ENCODE measurements around the gene YPEL2. TPM values are rescaled to one million over a fixed set of nuclear protein-coding genes. Genes with fewer than 3 reads are reported as not detected.
A peak's percentile ranks its signal among the peaks of the same experiment; 100 is the strongest.

YPEL2 gene
- total RNA-seq, 2 experiments from 2014 or later, result 9.0 to 10.0 TPM

DNA sequence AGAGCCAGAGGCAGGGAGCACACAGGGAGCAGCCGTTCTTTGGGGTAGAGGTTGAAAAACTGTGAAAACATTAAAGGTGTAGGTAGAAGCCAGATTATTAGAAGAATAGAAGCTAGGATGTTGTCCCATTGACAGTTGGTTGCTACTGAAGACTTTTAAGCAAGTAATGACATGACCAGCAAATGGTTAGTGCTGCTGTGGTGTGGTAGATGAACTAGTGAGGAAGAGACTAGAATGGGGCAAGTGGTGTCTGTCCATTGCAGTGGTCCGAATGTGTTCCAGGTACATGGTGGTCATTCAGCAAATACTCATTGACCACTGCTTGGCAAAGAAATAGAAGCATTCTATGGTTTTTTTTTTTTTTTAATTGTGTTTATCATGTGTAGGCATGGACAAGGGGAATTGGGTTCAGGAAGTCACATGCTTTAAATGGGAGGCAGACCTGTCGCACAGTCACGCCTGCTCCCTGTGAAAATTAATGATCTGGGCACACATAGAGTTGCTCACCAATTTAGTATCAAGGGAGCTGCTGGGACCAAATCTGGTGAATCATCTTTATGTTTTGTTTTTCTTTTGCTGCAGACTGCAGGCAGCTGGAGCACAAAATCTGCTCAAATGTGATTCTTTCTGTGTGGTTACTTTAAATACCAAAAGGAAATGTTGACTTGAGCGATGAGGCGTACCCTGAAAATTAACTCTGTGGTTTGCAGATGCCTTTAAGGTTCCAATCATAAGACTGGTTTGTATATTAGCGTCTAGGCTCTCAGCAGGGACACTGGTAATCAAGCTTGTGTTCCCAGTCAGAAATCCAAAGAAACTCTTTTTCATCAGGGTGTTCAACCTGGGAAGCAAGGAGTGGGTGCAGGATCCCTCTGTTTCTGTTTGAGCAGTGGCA lies 30.7 kb downstream of the YPEL2 start:
- peaks cover 26% of the 10 kb centered on the region for H3K36me3 Mint-ChIP-seq (ENCODE audit: low read depth)
- CTCF ChIA-PET, result interaction anchor here (0.5 to 3.9 kb wide), 16 partner anchors 11 to 944 kb away, joined by 3 to 31 read pairs (median 4); no protein-coding TSS in a partner anchor
- H3K27me3 Mint-ChIP-seq (ENCODE audit: low read depth), result no peaks in the 10 kb centered on the region
- POLR2A ChIA-PET, result interaction anchor here (0.6 to 1.6 kb wide), 4 partner anchors 29 to 107 kb away, joined by 3 to 9 read pairs (median 7); no protein-coding TSS in a partner anchor
- H3K4me1 Mint-ChIP-seq (ENCODE audit: low read depth), result peaks cover 88% of the 10 kb centered on the region
- peak; percentile 67 for DNase-seq
- H3K9me3 Mint-ChIP-seq (ENCODE audit: insufficient read depth), result peaks cover 1% of the 10 kb centered on the region
- H3K4me3 Mint-ChIP-seq, result peak overlapping the region; percentile 69
- peak overlapping the region; percentile 89 for H3K27ac Mint-ChIP-seq
- peak; percentile 48 for ATAC-seq

DNA sequence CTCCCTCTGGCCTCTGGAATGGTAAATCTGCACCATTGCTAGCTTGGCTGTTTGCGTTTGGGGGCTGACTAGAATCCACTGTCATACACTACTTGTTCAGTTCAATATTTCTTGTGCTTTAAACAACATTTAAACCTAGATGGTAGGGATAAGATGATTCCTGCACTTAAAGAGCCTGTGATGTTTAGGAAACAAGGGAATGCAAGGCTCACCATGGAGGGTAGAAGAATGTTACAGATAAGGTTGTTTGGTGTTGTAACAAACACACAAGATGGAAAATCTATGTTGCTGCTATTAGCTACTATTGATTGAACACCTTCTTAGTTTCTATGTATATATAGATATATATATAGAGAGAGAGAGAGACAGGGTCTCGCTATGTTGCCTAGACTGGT lies 31.4 kb downstream of the YPEL2 start:
- H3K27ac Mint-ChIP-seq, result peak overlapping the region; percentile 89
- H3K27me3 Mint-ChIP-seq (ENCODE audit: low read depth), result no peaks in the 10 kb centered on the region
- CTCF ChIA-PET, result interaction anchor here (0.5 to 3.9 kb wide), 14 partner anchors 11 to 945 kb away, joined by 3 to 31 read pairs (median 5); no protein-coding TSS in a partner anchor
- H3K36me3 Mint-ChIP-seq (ENCODE audit: low read depth), result peaks cover 25% of the 10 kb centered on the region
- POLR2A ChIA-PET, result interaction anchor here (0.6 to 1.6 kb wide), 4 partner anchors 30 to 106 kb away, joined by 3 to 9 read pairs (median 7); no protein-coding TSS in a partner anchor
- no peaks in the 10 kb centered on the region for H3K9me3 Mint-ChIP-seq (ENCODE audit: insufficient read depth)
- H3K4me1 Mint-ChIP-seq (ENCODE audit: low read depth), result peaks cover 91% of the 10 kb centered on the region
- ATAC-seq, result no peak
- H3K4me3 Mint-ChIP-seq, result peak overlapping the region; percentile 69
- DNase-seq, result no peak

DNA sequence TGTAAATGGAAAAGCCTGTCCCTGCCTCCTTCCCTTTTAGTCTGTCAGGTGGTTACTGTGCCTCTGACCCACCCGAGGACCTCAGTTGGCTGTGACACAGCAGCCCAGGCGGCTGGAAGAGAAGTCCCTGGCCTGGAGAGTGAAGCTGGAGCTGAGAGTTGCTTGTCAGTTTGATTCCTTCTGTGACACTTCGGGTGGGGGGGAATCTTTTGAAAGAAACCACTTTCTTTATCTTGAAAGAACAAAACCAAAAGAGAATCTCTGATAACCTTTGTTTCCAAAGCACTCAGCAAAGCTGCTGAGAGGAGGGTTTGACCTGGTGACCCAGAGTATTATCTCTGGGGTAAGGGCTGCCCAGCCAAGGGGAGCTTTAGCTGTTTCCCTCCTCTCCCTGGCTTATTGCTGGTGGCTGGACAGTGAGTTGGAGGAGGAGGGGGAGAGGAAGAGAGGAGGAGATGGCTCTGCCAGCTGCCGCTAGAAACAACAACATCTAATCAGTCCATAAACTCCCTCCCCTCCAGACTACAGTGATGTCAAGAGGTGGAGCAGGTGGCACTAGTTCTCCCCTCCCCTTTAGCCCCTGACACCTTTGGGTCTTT lies 34.0 kb downstream of the YPEL2 start:
- DNase-seq, result peak; percentile 34
- Mint-ChIP-seq H3K4me3 (peak overlapping the region; percentile 29), H3K36me3 (ENCODE audit: low read depth) (peaks cover 15% of the 10 kb centered on the region), H3K27ac (peak overlapping the region; percentile 75), H3K27me3 (ENCODE audit: low read depth) (no peaks in the 10 kb centered on the region), H3K9me3 (ENCODE audit: insufficient read depth) (no peaks in the 10 kb centered on the region), H3K4me1 (ENCODE audit: low read depth) (peaks cover 72% of the 10 kb centered on the region)
- POLR2A ChIA-PET, result interaction anchor here (0.8 to 1.4 kb wide), 3 partner anchors 10 to 61 kb away, joined by 3 read pairs; no protein-coding TSS in a partner anchor
- CTCF ChIA-PET, result interaction anchor here (1.3 to 3.1 kb wide), 7 partner anchors 10 to 76 kb away, joined by 3 to 24 read pairs (median 10); no protein-coding TSS in a partner anchor
- peak; percentile 43 for ATAC-seq

DNA sequence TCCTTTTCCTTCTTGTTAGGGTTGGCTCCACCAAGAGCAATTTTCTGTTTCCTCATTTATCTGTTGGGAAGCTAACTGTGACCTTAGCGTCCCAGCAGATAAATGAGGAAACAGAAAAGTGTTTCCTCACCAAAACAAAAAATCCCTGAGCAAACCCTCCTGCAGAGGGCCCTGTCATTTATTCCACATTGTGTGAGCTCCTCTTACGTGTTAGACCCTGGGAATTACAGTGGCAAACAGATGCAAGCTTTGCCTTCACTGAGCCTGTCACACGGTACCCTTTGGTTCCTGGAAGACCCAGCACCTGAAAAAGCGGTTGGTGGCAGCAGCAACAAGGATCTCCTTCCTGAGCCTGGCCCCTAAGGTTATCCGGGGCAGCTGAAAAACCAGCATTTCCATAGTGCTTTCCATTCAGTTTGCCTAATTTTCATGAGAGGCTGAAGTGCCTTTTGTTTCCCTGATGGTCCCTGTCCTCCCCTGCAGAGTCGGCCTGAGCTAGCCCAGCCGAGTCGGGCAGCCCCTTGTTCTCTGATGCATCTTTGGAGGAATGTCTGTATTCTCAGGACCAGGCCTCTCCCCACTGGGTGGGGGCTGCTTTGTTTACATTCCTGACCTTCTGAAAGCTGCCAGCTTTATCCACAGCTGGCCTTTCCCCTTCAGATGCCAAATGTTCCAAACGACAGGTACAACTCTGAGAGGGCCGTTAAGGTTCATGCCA lies 34.7 kb downstream of the YPEL2 start:
- Mint-ChIP-seq H3K27me3 (ENCODE audit: low read depth) (no peaks in the 10 kb centered on the region), H3K27ac (peak overlapping the region; percentile 75), H3K9me3 (ENCODE audit: insufficient read depth) (no peaks in the 10 kb centered on the region), H3K4me1 (ENCODE audit: low read depth) (peaks cover 68% of the 10 kb centered on the region), H3K4me3 (no peak overlapping the region), H3K36me3 (ENCODE audit: low read depth) (peaks cover 15% of the 10 kb centered on the region)
- ATAC-seq, result no peak
- ChIA-PET CTCF (interaction anchor here (0.7 to 3.1 kb wide), 8 partner anchors 9 to 76 kb away, joined by 3 to 24 read pairs (median 9); no protein-coding TSS in a partner anchor), POLR2A (interaction anchor here (0.8 to 1.4 kb wide), 2 partner anchors 33 to 60 kb away, joined by 3 read pairs; no protein-coding TSS in a partner anchor)
- DNase-seq, result no peak

DNA sequence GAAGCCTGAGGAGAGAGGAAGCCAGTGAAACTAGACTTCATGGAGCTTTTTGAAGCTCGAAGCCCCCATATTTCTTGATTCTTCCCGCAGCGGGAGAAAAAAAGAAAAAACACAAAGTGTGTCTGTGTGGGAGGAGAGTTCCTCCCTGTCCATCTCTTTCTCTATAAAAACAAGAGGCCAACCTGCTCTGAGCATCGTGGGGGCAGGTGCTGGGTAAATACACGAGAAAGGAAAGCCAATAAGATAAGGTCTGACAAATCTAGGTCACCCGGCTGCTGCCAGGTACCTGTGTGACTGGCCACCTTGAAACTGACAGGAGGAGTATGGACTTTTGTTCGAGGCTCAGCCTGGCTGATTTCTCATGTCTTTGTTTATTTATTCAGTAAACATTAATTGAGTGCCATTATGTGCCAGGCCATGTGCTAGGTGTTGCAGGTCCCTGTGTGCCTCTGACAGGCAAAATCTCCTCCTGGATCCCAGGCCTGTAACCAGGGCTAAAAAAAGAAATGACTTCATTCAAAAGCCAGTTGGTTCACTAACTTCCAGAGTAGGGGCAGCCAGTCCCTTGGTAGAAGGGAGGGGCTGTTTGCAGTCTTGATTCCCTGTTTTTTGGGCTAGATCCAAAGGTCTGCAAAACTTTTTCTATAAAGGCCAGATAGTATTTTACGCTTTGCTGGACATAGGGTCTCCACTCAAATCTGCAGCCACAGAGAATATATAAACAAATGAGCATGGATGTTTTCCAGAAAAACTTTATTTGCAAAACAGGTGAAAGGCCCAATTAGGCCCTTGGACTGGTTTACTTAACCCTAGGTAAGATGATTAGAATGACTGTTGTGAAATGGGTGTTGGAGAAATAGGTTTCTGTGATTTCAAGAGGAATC lies 35.6 kb downstream of the YPEL2 start:
- H3K9me3 Mint-ChIP-seq (ENCODE audit: insufficient read depth), result no peaks in the 10 kb centered on the region
- peaks cover 68% of the 10 kb centered on the region for H3K4me1 Mint-ChIP-seq (ENCODE audit: low read depth)
- ChIA-PET POLR2A (no interaction called here), CTCF (interaction anchor here (1.4 to 3.1 kb wide), 5 partner anchors 8 to 75 kb away, joined by 3 to 24 read pairs (median 11); no protein-coding TSS in a partner anchor)
- H3K4me3 Mint-ChIP-seq, result no peak overlapping the region
- no peak for DNase-seq
- H3K36me3 Mint-ChIP-seq (ENCODE audit: low read depth), result peaks cover 15% of the 10 kb centered on the region
- no peaks in the 10 kb centered on the region for H3K27me3 Mint-ChIP-seq (ENCODE audit: low read depth)
- no peak for ATAC-seq
- no peak overlapping the region for H3K27ac Mint-ChIP-seq

DNA sequence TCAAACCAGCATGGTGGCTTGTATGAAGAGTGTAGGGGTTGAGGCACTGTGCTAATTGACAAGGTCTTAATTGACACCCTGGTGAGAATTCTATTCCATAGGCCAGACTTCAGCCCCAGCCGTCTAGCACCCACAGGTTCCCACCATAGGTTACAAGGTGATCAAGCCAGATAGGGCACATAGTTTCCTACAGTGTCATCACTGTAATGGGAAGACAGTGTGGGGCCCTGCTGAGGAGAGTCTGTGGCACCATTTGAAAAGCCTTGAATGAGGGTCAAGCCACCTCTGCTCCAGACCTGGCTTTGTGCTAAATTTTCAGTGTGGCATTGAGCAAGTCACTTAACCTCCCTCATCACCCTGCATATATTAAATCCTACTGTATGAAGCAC lies 36.2 kb downstream of the YPEL2 start:
- H3K36me3 Mint-ChIP-seq (ENCODE audit: low read depth), result peaks cover 15% of the 10 kb centered on the region
- peaks cover 68% of the 10 kb centered on the region for H3K4me1 Mint-ChIP-seq (ENCODE audit: low read depth)
- no peaks in the 10 kb centered on the region for H3K9me3 Mint-ChIP-seq (ENCODE audit: insufficient read depth)
- ATAC-seq (no peak), DNase-seq (no peak)
- H3K27ac Mint-ChIP-seq, result no peak overlapping the region
- no peaks in the 10 kb centered on the region for H3K27me3 Mint-ChIP-seq (ENCODE audit: low read depth)
- ChIA-PET CTCF (no interaction called here), POLR2A (no interaction called here)
- H3K4me3 Mint-ChIP-seq, result no peak overlapping the region

DNA sequence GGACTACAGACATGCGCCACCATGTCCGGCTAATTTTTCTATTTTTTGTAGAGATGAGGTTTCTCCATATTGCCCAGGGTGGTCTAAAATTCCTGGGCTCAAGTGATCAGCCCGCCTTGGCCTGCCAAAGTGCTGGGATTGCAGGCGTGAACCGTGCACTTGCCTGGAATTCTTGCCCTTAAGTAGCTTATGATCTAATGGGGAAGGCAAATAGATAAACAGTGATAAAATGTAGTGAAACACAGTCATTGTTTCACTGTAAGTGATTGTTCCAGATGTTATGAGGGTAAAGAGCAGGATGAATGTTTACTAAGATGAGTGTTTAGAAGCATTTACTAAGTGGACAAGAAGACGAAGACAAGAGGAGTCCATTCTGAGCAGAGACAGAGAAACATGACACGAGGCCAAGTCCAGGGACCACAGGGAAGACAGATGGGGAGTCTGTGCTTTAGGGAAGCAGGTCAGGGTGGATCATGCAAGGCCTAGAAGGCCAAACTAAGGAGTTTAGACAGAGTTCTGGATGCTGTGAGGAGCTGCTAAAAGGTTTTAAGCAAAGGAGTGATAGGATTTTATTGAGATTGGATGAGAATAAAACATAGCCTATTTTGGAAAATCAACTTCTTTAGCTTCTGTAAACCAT lies 36.9 kb downstream of the YPEL2 start:
- H3K36me3 Mint-ChIP-seq (ENCODE audit: low read depth), result peaks cover 18% of the 10 kb centered on the region
- ATAC-seq (no peak), DNase-seq (no peak)
- no peak overlapping the region for H3K27ac Mint-ChIP-seq
- no peak overlapping the region for H3K4me3 Mint-ChIP-seq
- ChIA-PET POLR2A (no interaction called here), CTCF (interaction anchor here (1.0 kb wide), 1 partner anchor 38 kb away, joined by 5 read pairs; no protein-coding TSS in a partner anchor)
- H3K9me3 Mint-ChIP-seq (ENCODE audit: insufficient read depth), result no peaks in the 10 kb centered on the region
- H3K27me3 Mint-ChIP-seq (ENCODE audit: low read depth), result no peaks in the 10 kb centered on the region
- H3K4me1 Mint-ChIP-seq (ENCODE audit: low read depth), result peaks cover 68% of the 10 kb centered on the region

DNA sequence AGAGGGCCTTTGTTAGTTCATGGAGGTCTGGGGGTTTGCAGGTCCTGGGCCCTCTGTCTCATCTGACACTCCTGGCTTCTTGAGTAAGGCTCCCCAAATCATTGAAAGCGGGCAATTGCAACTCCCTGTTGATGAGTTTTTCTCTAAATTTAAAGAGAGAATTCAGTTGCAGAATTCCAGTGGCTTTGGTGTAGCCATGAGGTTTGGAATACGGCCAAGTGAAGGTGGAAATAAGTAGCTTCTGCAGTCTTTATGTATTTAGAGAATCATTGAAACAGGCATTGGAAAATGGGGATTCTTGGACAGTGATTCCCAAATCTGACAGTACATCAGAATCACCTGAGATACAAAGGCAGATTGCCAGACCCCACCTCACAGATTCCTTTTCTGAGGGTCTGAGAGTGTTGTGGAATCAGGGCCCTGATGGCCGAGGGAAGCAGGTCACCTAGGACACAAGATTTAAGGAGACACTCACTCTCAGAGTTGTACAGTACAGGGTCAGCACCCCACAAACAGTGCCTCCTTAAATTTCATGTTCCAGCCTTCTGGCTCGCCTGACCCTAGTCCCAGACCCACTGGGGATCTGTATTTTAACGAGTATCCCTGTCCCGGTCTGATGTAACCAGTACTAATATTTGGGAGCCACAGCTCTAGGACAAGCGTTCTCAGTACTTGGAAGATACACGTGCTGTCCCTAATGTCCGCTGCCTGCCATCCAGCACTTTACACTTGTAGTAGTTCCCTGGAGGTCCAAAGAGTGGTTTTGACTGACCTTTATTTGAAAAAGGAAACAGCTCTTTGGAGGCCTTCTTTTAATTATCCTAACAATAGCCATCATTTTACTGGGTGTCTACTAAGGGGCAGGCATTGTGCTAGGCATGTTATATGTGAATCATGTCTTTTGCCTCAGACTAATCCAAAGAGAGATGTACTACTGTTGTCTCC lies 37.8 kb downstream of the YPEL2 start:
- H3K4me1 Mint-ChIP-seq (ENCODE audit: low read depth), result peaks cover 68% of the 10 kb centered on the region
- no peak for ATAC-seq
- no peak for DNase-seq
- H3K9me3 Mint-ChIP-seq (ENCODE audit: insufficient read depth), result no peaks in the 10 kb centered on the region
- H3K27ac Mint-ChIP-seq, result no peak overlapping the region
- no peaks in the 10 kb centered on the region for H3K27me3 Mint-ChIP-seq (ENCODE audit: low read depth)
- peaks cover 12% of the 10 kb centered on the region for H3K36me3 Mint-ChIP-seq (ENCODE audit: low read depth)
- no peak overlapping the region for H3K4me3 Mint-ChIP-seq
- CTCF ChIA-PET, result interaction anchor here (1.0 kb wide), 1 partner anchor 39 kb away, joined by 5 read pairs; no protein-coding TSS in a partner anchor
- POLR2A ChIA-PET, result interaction anchor here (0.6 to 0.9 kb wide), 2 partner anchors 468 to 737 kb away, joined by 3 to 4 read pairs; no protein-coding TSS in a partner anchor

DNA sequence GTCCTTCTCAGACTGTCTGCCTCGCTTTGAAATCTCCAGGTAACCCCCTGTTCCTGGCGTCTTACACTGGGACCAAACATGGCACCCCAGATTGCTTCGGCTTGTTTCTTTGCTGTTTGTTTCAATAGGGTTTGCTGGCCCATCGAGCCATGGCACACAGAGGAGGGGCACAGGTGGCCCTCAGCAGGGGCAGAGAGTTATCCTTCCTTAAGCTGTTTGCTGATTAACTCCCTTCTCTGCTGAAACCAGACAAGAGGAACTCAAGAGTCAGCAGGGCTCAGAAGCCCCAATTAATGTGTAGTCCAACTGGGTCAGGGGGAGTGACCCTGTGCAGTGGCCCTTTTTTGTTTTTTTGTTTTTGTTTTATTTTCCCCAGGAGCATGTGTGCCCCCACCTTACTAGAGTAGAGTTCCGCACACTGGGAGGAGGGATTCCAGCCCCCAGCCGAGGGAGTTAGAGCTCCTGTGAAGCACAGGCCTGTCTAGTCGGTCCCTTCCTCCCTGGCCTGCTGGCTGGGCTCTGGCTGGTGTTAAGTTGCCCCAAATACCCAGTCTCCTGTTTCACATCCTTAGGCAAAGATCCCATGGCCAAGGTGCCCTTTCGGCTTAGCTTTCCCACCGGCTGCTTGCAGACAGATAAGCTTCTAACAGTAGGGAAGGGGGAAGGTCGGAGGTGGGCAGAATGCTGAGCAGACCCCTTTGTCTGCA lies 39.3 kb downstream of the YPEL2 start:
- CTCF ChIA-PET, result interaction anchor here (1.0 kb wide), 2 partner anchors 10 to 38 kb away, joined by 3 to 4 read pairs; no protein-coding TSS in a partner anchor
- Mint-ChIP-seq H3K36me3 (ENCODE audit: low read depth) (peaks cover 15% of the 10 kb centered on the region), H3K27me3 (ENCODE audit: low read depth) (no peaks in the 10 kb centered on the region), H3K9me3 (ENCODE audit: insufficient read depth) (no peaks in the 10 kb centered on the region), H3K4me1 (ENCODE audit: low read depth) (peaks cover 70% of the 10 kb centered on the region), H3K4me3 (no peak overlapping the region), H3K27ac (peak overlapping the region; percentile 63)
- DNase-seq, result no peak
- POLR2A ChIA-PET, result interaction anchor here (0.8 to 0.9 kb wide), 2 partner anchors 10 to 739 kb away, joined by 3 read pairs; no protein-coding TSS in a partner anchor
- no peak for ATAC-seq
